Raji (cell line): ENCODE data around the gene NDFIP1.

Experiments used
- POLR2A ChIP-seq: IDR thresholded peaks from 2 replicates; pipeline ENCODE4 v1.6.1; 2011; ENCODE audit warnings: low read depth, low read length, control low read depth; ENCODE audit not compliant: insufficient read depth

NDFIP1 gene

GRCh38 chr5:142106061-142106460 lies 2.5 kb upstream of the NDFIP1 start:
- no peak for TF ChIP-seq POLR2A

GRCh38 chr5:142107036-142107735 lies 1.4 kb upstream of the NDFIP1 start:
- no peak for TF ChIP-seq POLR2A

GRCh38 chr5:142107736-142108431 lies 695 bp upstream of the NDFIP1 start:
- no peak for TF ChIP-seq POLR2A

- TF ChIP-seq POLR2A: no peak
These were observed 909 bp downstream of the NDFIP1 start for GRCh38 chr5:142109331-142110045.

- no peak for TF ChIP-seq POLR2A
These were observed 1.5 kb downstream of the NDFIP1 start for GRCh38 chr5:142110046-142110531.

GRCh38 chr5:142110988-142111687 lies 2.6 kb downstream of the NDFIP1 start:
- TF ChIP-seq POLR2A: no peak

GRCh38 chr5:142114687-142115086 lies 6.1 kb downstream of the NDFIP1 start:
- no peak for TF ChIP-seq POLR2A

- no peak for TF ChIP-seq POLR2A
These were observed 7.5 kb downstream of the NDFIP1 start for GRCh38 chr5:142115937-142116614.

GRCh38 chr5:142117579-142118151 lies 9.1 kb downstream of the NDFIP1 start:
- TF ChIP-seq POLR2A: no peak

GRCh38 chr5:142118155-142118686 lies 9.6 kb downstream of the NDFIP1 start:
- TF ChIP-seq POLR2A: no peak

- TF ChIP-seq POLR2A: no peak
These were observed 10.6 kb downstream of the NDFIP1 start for GRCh38 chr5:142119051-142119625.

GRCh38 chr5:142120247-142120935 lies 11.8 kb downstream of the NDFIP1 start:
- TF ChIP-seq POLR2A: no peak

- TF ChIP-seq POLR2A: no peak
These were observed 13.5 kb downstream of the NDFIP1 start for GRCh38 chr5:142122121-142122520.
